ENCODE results near the gene SERPINE2.

SERPINE2 gene

DNA sequence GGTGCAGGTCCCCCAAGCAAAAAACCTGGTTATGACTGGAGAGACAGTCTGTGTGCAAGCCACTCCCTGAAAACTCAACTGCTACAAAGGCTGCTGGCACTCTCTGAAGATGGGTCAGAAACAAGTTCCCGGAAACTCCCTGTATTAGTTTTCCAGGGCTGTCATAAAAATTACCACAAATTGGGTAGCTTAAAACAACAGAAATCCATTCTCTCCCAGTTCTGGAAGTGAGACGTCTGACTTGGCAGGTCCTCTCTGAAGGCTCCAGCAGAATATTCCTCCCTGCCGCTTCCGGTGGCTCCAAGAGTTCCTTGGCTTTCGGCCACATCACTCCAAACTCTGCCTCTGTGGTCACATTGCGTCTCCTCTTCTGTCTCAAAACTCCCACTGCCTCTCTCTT is 30.1 kb upstream of the SERPINE2 start:
- H3K27me3 ChIP-seq (ENCODE audit: control insufficient read depth, insufficient read depth, low read length) = no peaks in the 10 kb centered on the region
- no peak overlapping the region for H3K9ac ChIP-seq (ENCODE audit: low read length)
- H3K4me3 ChIP-seq (ENCODE audit: low read length) = no peak overlapping the region
- no peaks in the 10 kb centered on the region for H3K4me1 ChIP-seq (ENCODE audit: control insufficient read depth, insufficient read depth, low read length)
- H3K36me3 ChIP-seq (ENCODE audit: control insufficient read depth, insufficient read depth, low read length) = no peaks in the 10 kb centered on the region
- no peaks in the 10 kb centered on the region for H3K9me3 ChIP-seq (ENCODE audit: control insufficient read depth, low read length)

DNA sequence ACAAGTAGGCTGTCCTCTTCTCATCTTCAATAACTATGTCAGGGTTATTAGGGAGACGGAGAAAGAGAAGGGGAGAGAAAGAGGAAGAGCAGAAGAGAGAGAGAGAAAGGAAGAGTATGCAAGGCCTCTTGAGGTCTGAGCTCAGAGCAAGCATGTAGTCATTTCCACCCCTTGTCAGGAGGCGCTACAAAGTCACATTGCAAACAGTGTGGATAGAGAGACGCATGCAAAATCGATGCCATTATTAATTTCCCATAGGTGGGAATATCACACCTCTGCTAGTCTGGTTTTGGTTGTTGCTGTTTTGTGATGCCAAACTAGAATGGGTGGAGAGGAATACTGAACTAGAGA is 24.2 kb upstream of the SERPINE2 start:
- H3K9ac ChIP-seq (ENCODE audit: low read length) = no peak overlapping the region
- no peaks in the 10 kb centered on the region for H3K27me3 ChIP-seq (ENCODE audit: control insufficient read depth, insufficient read depth, low read length)
- no peak overlapping the region for H3K4me3 ChIP-seq (ENCODE audit: low read length)
- no peaks in the 10 kb centered on the region for H3K36me3 ChIP-seq (ENCODE audit: control insufficient read depth, insufficient read depth, low read length)
- no peaks in the 10 kb centered on the region for H3K9me3 ChIP-seq (ENCODE audit: control insufficient read depth, low read length)
- no peaks in the 10 kb centered on the region for H3K4me1 ChIP-seq (ENCODE audit: control insufficient read depth, insufficient read depth, low read length)

DNA sequence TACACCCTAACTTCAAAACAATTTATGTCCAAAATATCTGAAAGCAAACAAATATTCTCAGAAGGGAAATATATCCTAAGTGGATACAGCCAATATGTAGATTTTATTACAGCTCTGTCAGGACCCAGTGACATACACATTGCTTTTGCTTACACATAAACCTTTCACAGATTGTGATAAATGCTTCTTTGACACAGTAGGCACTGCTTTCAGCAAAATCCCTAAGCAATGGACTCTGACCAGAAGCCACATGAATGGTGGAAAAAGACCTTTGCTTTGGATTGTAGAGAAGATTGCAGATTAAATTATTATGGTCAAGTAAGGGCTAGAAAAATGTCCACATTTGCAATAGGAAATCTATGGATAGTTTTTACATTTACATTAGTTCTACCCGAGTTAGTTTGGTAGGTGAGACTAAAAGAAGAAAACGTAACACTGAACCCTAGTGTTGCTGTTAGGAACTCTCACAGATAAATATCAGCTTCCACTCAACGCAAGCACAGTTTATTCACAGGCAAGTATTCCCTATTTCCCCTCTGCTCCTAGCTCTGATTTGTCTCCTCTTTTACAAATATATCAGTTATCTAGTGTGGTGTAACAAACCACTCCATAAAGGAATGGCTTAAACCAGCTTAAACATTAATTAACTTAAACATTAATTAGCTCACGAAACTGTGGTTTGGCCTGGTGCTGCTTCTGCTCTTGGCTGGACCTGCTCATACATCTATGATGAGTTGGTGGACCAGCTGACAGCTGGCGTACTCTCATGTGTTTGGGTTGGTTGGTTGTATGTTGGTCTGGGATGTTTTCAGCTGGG is 23.6 kb upstream of the SERPINE2 start:
- H3K36me3 ChIP-seq (ENCODE audit: control insufficient read depth, insufficient read depth, low read length) = no peaks in the 10 kb centered on the region
- H3K9me3 ChIP-seq (ENCODE audit: control insufficient read depth, low read length) = no peaks in the 10 kb centered on the region
- H3K4me1 ChIP-seq (ENCODE audit: control insufficient read depth, insufficient read depth, low read length) = no peaks in the 10 kb centered on the region
- no peaks in the 10 kb centered on the region for H3K27me3 ChIP-seq (ENCODE audit: control insufficient read depth, insufficient read depth, low read length)
- H3K9ac ChIP-seq (ENCODE audit: low read length) = no peak overlapping the region
- no peak overlapping the region for H3K4me3 ChIP-seq (ENCODE audit: low read length)

DNA sequence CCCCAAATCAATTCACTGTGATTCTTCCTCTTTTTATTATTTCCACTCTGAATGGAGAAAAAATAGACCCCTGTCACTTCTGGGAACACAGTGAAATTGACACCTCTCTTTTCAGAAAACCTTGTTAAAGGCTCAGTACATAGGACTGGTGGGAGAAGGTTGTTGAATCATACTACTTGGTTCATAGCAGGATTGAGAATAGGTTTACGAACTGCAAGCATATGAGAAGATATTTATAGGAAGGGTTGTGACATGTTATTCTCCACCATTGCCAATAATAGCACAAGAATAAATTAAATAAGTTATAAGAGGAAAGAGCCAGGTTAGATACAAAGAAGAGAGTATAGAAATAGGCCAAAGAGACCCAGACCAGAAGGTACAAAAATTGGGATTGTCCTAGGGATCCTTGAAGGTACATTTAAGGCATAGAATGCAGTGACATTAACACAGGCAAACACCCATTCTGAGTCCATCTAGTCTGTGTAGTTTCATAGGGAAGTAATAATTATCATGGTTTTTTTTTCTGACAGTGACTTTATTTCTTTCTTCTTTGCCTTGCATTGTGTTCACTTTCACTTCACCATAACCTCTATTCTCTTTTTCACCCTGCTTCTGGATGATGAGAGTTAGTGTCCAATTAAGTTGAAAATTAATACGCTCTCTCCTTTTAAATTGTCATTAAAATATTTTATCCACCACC is 21.8 kb upstream of the SERPINE2 start:
- Histone ChIP-seq H3K4me1 (ENCODE audit: control insufficient read depth, insufficient read depth, low read length) (no peaks in the 10 kb centered on the region), H3K9ac (ENCODE audit: low read length) (no peak overlapping the region), H3K36me3 (ENCODE audit: control insufficient read depth, insufficient read depth, low read length) (no peaks in the 10 kb centered on the region), H3K9me3 (ENCODE audit: control insufficient read depth, low read length) (no peaks in the 10 kb centered on the region), H3K27me3 (ENCODE audit: control insufficient read depth, insufficient read depth, low read length) (no peaks in the 10 kb centered on the region), H3K4me3 (ENCODE audit: low read length) (no peak overlapping the region)

DNA sequence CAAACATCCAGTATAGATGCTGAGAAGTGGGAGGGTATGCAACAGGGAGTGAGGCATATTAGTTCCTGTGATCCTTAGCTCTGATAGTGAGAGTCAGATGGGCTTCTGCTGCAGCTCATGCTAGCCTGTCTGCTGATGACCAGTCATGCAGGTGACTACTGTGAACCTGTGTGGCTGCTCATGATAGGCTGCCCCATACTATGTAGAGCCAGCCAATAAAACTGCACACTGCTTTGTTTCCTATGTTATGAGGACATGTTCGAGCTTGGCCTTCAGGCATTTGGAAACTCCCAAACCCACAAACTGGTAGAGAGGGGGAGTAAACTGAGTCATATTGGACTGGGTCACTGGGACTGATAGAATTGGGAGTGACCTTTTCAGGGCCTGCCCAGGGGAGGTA is 20.1 kb upstream of the SERPINE2 start:
- Histone ChIP-seq H3K9ac (ENCODE audit: low read length) (no peak overlapping the region), H3K4me1 (ENCODE audit: control insufficient read depth, insufficient read depth, low read length) (no peaks in the 10 kb centered on the region), H3K9me3 (ENCODE audit: control insufficient read depth, low read length) (no peaks in the 10 kb centered on the region), H3K36me3 (ENCODE audit: control insufficient read depth, insufficient read depth, low read length) (no peaks in the 10 kb centered on the region), H3K27me3 (ENCODE audit: control insufficient read depth, insufficient read depth, low read length) (no peaks in the 10 kb centered on the region), H3K4me3 (ENCODE audit: low read length) (no peak overlapping the region)

DNA sequence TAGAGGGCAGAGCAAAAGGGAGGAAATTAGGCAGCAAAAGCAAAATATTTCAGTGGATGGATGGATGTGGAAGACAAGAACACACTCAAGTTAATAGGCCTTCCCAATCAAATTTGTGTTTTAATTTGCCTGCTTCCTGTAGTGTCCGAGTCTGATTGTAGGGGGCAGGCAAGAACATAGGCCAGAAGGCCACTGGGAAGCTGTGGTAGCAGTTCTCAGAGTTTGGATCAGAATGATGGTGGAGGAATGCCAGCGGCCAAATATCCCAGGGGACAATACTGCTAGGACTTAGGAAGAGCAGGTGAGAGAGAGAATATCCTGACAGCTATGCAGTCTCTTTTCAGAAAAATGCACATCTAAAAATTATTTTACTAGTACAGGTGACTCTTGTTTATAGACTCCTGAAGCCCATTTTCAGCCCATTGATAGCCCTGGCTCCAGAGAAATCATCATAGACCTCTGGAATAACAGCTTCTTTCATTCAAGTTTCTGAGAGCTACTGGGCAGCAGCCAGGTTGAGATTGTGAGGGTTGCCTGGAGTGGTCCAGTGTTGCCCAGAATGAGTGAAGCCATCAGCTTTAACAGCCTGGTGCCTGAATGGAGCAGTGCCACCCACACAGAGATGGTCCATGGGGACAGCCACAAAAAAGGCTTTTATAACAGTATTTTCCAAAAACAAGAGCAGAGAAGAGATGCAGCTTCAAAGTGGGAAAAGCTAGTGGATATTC is 19.1 kb upstream of the SERPINE2 start:
- Histone ChIP-seq H3K4me1 (ENCODE audit: control insufficient read depth, insufficient read depth, low read length) (no peaks in the 10 kb centered on the region), H3K27me3 (ENCODE audit: control insufficient read depth, insufficient read depth, low read length) (no peaks in the 10 kb centered on the region), H3K9me3 (ENCODE audit: control insufficient read depth, low read length) (no peaks in the 10 kb centered on the region), H3K4me3 (ENCODE audit: low read length) (no peak overlapping the region), H3K36me3 (ENCODE audit: control insufficient read depth, insufficient read depth, low read length) (no peaks in the 10 kb centered on the region), H3K9ac (ENCODE audit: low read length) (no peak overlapping the region)

DNA sequence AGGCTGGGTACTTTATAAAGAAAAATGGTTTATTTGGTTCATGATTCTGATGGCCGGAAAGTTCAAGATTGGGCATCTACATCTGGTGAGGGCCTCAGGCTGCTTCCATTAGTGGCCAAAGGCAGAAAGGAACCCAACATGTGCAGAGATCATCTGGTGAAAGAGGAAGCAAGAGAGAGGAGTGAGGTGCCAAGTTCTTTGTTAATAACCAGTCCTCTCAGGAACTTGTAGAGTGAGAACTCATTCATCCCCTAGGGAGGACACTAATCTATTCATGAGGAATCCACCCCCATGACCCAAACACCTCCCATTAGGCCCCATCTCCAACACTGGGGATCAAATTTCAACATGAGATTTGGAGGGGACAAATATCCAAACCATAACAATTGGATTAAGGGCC is 17.8 kb upstream of the SERPINE2 start:
- H3K9me3 ChIP-seq (ENCODE audit: control insufficient read depth, low read length) = no peaks in the 10 kb centered on the region
- no peak overlapping the region for H3K4me3 ChIP-seq (ENCODE audit: low read length)
- no peaks in the 10 kb centered on the region for H3K36me3 ChIP-seq (ENCODE audit: control insufficient read depth, insufficient read depth, low read length)
- no peaks in the 10 kb centered on the region for H3K4me1 ChIP-seq (ENCODE audit: control insufficient read depth, insufficient read depth, low read length)
- H3K9ac ChIP-seq (ENCODE audit: low read length) = no peak overlapping the region
- H3K27me3 ChIP-seq (ENCODE audit: control insufficient read depth, insufficient read depth, low read length) = no peaks in the 10 kb centered on the region

DNA sequence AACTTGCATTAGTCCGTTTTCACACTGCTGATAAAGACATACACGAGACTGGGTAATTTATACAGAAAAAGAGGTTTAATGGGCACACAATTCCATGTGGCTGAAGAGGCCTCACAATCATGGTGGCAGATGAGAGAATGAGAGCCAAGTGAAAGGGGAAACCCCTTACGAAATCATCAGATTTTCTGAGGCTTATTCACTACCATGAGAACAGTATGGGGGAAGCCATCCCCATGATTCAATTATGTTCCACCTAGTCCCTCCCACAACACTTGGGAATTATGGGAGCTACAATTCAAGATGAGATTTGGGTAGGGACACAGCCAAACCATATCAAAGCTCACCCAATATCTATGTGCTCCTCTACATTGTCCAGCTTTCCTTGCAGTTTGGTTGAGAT is 16.0 kb upstream of the SERPINE2 start:
- Histone ChIP-seq H3K9me3 (ENCODE audit: control insufficient read depth, low read length) (no peaks in the 10 kb centered on the region), H3K9ac (ENCODE audit: low read length) (no peak overlapping the region), H3K36me3 (ENCODE audit: control insufficient read depth, insufficient read depth, low read length) (no peaks in the 10 kb centered on the region), H3K27me3 (ENCODE audit: control insufficient read depth, insufficient read depth, low read length) (no peaks in the 10 kb centered on the region), H3K4me1 (ENCODE audit: control insufficient read depth, insufficient read depth, low read length) (no peaks in the 10 kb centered on the region), H3K4me3 (ENCODE audit: low read length) (no peak overlapping the region)

DNA sequence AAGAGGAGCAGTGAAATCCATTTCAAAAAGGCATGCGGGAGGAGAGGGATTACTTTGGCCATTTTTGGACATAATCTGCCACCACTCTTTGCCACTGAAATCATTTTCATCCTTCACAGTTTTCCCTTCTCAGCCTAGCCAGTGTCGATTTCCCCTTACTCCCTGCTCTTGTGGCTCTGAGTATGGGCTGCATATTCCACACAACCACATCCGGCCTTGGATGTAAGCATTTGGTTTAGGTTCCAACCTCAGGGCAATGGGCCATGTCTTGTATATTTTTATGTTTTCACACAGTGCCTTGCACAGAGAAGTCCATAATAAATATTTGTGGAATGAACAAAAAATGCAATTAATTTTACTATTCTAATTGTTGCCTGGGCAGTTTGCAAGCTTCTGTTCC is 7.7 kb upstream of the SERPINE2 start:
- no peaks in the 10 kb centered on the region for H3K9me3 ChIP-seq (ENCODE audit: control insufficient read depth, low read length)
- H3K27me3 ChIP-seq (ENCODE audit: control insufficient read depth, insufficient read depth, low read length) = peaks cover 6% of the 10 kb centered on the region
- H3K4me1 ChIP-seq (ENCODE audit: control insufficient read depth, insufficient read depth, low read length) = no peaks in the 10 kb centered on the region
- no peak overlapping the region for H3K9ac ChIP-seq (ENCODE audit: low read length)
- H3K36me3 ChIP-seq (ENCODE audit: control insufficient read depth, insufficient read depth, low read length) = no peaks in the 10 kb centered on the region
- H3K4me3 ChIP-seq (ENCODE audit: low read length) = no peak overlapping the region

DNA sequence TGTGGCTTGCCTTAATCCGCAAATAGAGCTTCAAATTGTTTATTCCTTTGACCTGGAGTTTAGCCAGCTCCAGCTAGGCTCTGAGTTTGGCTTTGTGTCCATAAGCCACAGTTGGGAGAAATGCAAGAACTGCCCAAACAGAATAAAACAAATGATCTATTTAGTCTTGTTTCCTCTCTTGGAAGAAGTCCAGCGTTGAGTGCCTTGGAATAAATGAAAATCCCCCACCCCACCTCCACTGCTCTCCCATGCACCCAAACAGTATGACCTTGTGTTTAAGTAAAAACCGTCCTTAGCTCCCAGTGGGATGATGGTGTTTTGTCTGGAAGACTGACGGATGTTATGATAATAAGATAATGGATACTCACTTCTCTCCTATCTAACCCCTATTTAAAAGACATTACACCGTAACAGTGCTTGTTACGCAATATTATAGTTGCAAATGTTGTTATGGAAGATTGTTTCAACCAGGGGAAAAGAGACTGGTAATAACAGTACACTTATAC is 3.2 kb upstream of the SERPINE2 start:
- peaks cover 33% of the 10 kb centered on the region for H3K27me3 ChIP-seq (ENCODE audit: control insufficient read depth, insufficient read depth, low read length)
- no peaks in the 10 kb centered on the region for H3K9me3 ChIP-seq (ENCODE audit: control insufficient read depth, low read length)
- H3K4me1 ChIP-seq (ENCODE audit: control insufficient read depth, insufficient read depth, low read length) = peaks cover 3% of the 10 kb centered on the region
- H3K36me3 ChIP-seq (ENCODE audit: control insufficient read depth, insufficient read depth, low read length) = no peaks in the 10 kb centered on the region
- no peak overlapping the region for H3K9ac ChIP-seq (ENCODE audit: low read length)
- H3K4me3 ChIP-seq (ENCODE audit: low read length) = no peak overlapping the region

DNA sequence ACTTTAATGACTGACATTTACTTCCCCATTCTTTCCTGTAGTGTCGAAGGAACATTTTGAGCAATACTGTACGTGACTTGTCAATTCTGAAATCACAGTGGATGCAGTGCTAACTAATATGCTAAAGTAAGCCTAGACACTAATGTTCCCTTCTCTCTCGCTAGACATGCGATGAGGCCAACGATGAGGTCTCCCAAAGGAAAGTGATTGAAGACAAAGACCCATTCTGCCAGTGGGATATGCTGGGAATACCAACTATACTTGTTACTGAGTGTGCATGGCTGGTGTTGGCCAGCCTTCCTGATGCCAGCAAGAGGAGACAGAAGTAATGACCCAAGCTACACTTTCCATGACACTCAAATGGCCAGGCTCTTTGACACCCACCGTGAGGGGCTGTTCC is 2.5 kb upstream of the SERPINE2 start:
- Histone ChIP-seq H3K9ac (ENCODE audit: low read length) (no peak overlapping the region), H3K4me3 (ENCODE audit: low read length) (no peak overlapping the region), H3K4me1 (ENCODE audit: control insufficient read depth, insufficient read depth, low read length) (peaks cover 3% of the 10 kb centered on the region), H3K9me3 (ENCODE audit: control insufficient read depth, low read length) (no peaks in the 10 kb centered on the region), H3K36me3 (ENCODE audit: control insufficient read depth, insufficient read depth, low read length) (no peaks in the 10 kb centered on the region), H3K27me3 (ENCODE audit: control insufficient read depth, insufficient read depth, low read length) (peaks cover 40% of the 10 kb centered on the region)

DNA sequence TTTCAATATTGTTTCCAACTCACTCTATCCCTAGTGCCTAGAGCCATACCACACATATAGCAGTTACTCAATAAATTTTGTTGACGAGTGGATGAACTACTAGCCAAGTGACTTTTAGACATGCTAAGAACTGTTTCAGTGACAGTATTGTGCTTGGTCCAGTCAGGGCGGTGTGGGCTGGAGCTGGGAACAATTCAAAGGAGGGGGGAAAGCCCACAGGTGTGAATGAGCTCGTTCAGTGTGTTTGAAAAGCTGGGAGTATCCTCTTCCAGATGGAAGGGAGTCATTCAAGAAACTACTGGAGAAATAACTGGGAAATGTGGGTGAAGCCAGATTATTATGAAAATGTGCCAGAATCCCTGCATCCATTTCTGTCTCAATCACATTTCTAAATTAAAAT is 1.7 kb upstream of the SERPINE2 start:
- Histone ChIP-seq H3K4me3 (ENCODE audit: low read length) (no peak overlapping the region), H3K27me3 (ENCODE audit: control insufficient read depth, insufficient read depth, low read length) (peaks cover 40% of the 10 kb centered on the region), H3K4me1 (ENCODE audit: control insufficient read depth, insufficient read depth, low read length) (peaks cover 3% of the 10 kb centered on the region), H3K36me3 (ENCODE audit: control insufficient read depth, insufficient read depth, low read length) (no peaks in the 10 kb centered on the region), H3K9me3 (ENCODE audit: control insufficient read depth, low read length) (no peaks in the 10 kb centered on the region), H3K9ac (ENCODE audit: low read length) (no peak overlapping the region)

All from mucosa of stomach (tissue), 1 donor.